GM19023 (cell line): Measurements from ENCODE around the gene GLRA1.
"Not testable (repeated sequence)": the region's sequence is repeated elsewhere in the genome, so short reads cannot be mapped to it uniquely, and the experiment has no call there.

Experiments
- ATAC-seq: cut with Tn5 transposase; IDR thresholded peaks from one replicate; pipeline ENCODE4 v1.9.1; 2021; ENCODE audit warnings: mild to moderate bottlenecking, moderate library complexity; ENCODE audit not compliant: unreplicated experiment

The GLRA1 gene

DNA sequence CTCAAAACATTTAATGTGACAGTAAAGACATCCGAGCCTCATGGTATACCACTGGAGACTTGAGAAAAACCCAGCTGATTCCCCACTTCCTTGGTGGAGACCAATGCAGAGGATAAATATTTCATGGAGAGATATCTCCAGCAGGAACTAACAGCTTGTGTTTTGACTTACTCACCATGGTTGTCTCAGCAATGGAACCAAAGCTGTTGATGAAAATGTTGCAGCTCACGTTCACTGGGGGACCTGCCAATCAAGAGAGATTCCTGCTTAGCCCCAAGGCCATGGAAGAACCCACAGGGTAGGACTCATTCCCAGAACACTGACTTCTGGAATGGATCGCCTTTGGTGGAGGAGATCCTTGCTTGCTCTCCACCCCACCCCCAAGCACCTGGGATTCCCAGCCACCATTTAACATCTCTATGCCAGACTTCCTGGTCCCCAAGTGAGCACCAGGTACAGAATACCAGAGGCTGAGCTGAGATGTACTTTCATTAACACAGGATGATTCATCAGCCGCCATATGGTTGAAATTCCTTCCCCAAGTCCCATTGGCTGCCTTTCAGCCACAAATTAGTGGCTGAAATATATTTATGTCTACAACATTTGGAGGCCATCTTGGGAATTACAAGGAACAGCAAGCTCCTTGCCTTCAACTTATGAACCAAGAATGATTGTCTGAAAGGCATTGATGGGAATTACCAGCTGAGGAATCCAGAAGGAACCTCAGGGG is 37.9 kb downstream of the GLRA1 start:
- no peak for ATAC-seq

DNA sequence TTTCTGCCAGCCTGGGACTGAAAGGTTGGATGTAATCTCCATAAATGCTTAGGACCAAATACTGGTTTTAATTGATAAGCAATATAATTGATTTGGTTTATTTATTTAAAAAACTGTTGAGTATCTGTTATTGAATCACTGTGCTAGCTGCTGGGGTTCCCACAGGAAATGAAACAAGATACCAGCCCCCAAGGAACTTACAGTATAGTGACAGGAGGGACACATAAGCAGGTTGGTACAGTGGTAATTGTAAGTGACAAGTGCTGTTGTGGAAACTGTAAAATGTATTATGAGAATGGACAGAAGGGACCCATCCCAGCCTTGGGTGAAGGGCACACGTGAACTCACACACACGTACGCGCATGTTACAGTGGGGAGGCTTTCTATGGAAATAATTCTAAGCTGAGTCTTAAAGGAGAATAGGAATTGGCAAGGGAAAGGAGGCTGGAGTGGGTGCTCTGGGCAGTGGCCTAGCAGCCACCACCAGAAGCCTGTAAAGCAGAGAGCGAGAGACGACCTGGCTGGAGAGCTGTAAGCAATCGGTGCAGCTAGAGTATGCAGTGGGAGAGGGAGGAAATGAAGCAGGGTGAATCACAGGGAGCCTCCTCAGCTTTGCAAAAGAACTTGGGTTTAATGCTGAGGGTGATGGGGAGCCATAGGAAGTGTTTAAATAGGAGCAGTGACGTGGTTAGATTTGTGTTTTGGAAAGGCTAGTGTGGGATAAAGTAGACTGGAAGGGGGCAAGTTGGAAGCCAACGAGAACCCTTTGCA is 39.3 kb downstream of the GLRA1 start:
- ATAC-seq, result no peak

DNA sequence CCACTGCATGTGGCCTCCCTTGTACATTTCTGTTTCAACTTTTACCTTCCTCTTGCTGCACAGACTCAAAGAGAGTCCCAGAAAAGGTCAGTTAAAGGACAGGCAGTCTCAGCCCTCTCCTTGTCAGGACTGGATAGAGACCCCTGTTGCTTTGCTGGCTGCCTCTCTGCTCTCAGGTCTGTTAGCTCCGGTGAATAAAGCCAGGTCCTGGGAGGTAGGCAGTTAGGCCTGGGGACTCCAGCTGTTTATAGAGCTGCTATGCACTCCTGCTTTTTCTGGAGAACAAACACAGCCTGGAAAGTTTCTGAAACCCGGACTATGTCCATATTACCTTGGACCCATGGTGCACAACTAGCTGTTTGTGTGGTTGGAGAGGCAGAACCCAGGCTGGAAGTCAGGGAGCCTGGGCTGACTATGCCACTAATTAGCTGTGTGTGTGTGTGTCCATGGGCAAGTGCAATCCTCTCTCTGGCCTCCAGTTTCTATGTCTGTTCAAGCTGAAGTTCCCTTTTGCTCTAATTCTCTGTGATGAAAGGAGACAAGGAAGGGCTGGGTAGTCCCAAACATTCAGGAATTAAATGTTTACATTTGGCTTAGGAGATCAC is 42.9 kb downstream of the GLRA1 start:
- no peak for ATAC-seq

DNA sequence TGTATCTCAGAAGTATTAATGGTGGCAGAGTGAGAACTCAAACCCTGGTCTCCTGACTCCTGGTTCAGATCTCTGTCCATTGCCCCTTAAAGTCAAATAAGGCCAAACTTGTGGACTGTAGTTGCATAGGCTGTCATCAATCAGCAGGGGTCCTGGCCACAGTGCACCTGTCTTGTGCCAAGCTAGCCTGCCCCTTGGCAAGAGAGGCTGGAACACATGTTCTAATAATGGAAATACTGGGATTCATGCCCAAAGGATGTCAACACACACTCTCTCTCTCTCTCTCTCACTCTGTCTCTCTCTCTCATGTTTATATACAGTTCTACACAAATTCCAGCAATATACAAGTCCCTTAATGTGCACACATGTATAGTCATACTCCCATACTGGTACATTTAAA is 44.3 kb downstream of the GLRA1 start:
- ATAC-seq, result no peak

DNA sequence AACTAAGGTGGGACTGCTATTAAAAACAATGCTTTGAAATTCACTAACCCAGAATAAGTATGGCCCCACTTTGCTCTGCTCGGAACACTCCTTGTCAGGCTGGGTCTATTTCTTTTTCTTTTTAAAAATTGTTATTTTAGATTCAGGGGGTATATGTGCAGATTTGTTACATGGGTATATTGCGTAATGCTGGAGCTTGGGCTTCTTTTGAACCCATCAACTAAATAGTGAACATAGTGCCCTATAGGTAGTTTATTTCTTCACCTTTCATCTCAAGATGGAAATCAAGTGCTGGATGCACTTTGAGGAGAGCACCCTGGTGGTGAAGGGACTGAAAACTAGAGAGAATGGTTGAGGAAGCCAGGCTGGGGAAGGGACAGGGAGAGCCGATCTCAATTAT is 51.0 kb downstream of the GLRA1 start:
- no peak for ATAC-seq

DNA sequence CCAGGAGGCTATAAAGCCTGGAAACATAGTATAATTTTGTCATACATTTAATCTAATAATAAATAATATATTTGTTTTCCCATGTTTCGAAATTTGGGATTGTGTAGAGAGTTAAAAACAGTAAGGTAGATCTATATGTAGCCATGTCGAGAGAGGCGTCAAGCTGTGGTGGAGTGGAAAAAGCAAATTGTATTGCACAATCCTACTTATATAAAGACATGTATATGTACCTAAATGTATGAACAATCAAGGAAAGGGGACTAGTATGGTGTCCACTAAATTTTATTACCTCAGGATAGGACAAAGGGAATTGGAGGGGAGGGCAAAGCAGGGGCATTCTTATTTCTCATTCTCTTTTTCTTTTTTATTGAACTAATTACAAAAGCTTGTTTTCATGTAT is 52.0 kb downstream of the GLRA1 start:
- no peak for ATAC-seq

DNA sequence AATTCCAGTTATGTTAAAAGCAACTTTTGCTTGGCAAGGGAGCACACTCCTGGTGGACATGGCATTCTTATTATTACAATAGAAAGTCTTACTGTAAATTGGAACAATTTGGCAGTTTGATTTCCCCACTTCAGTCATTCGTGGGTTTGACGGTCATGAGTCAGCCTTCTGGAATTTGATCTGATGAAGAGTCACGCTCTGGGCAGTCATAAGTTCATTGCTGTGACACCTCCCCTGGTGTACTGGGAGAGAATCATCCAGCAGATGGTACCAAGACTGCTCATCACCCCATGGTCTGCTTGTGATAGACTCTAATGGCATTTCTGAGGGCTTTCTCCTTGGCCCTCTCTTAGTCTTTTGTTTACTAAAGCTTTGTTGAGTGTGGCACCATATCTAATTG is 53.8 kb downstream of the GLRA1 start:
- ATAC-seq, result no peak

DNA sequence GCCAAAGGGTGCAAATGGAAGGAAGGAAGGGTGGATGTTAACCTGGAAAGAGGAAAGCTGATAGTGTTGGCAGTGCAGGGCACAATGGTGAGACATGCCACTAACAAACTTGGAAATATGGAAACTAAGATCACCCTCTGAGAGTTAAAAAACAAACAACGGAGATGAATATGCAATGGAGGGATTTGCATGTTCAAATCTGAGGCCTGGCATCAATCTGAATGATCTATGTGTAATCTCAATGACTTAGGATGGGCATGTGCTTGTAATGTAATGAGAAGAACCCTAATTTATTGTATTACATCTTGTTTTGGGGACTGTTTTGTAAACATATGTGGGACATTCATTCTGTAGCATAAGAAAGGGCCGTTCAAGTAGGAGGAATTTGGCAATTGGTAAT is 54.4 kb downstream of the GLRA1 start:
- no peak for ATAC-seq

DNA sequence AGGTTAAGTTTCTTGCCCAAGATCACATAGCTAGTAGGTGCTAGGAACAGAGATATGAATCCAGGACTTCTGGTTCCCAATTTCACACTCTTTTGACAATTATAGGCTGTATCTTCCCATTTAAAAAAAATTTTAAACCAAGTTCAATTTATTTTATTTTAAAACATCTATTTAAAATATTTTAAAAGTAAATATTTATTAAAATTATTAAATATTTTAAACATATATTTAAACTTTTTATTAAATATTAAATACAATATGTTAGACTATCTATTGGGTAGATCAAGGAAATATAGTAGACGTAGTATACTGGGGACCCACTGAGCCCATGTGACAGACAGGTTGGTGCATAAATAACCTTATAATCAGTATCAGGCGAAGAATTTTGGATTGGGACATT is 54.8 kb downstream of the GLRA1 start:
- no peak for ATAC-seq

DNA sequence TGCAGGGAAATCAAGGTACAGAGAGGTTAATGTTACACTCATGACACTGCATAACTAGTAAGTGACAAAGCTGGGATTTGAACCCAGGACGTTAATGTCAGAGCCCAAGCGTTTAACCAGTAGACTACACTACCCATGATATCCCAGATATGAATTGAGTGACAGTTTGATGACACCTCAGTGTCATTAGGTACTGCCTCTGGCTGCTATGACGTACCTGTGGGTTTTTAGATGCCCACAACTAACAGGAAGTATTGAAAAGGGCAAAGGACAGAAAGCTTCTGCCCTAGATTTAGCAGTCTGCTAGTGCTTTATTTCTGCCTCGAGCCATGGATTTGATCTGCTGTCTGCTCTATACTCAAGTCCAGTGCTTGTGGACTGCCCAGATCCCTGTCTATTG is 56.2 kb downstream of the GLRA1 start:
- ATAC-seq, result no peak

DNA sequence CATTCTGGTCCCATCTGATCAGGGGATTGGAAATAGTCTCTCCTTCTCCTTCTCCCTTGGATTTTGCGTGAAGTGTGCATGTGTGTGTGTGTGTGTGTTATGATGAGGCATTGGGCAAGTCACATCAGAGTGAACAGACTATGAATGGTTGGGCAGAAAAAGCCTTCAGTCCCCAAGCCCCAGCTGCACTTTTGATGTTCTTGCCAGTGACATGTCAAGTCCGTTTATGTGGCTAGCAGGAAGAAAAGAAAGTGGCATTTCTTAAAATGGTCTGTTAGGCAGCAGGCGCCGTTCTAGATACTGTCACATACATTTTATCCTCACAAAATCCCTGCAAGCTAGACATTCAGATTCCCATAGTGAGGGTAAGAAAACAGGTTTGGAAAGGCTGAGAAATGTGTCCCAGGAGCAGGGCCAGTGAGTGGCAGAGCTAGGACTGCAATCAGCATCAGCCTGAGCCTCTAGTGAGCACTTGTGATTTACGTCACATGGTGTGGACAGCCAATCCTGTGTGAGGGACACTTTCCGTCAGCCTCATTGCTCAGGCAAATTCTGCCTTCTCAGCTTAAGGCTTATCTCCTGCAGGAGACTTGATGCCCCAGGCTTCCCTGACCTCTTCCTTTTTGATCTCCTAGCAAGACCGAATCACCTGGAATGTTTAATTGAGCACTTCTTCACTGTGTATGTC is 60.4 kb downstream of the GLRA1 start:
- no peak for ATAC-seq

DNA sequence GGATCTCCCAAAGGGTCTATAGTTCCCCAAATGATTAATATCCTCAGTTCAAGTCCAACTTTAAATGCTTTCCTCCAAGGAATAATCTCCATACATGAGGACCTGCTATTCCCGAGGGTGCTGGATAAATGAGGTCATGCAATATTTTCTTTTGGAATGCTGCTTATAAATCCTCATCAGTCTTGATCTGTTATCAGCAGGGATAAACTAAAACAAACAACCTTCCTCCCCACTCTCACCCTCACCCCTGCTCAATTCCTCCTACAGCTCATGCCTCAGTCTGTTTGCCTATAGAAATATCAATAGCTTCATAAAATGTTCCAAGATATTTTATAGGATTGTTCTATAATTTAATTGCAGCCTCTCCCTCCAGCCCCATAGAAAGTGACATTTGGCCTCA is 61.1 kb downstream of the GLRA1 start:
- no peak for ATAC-seq

DNA sequence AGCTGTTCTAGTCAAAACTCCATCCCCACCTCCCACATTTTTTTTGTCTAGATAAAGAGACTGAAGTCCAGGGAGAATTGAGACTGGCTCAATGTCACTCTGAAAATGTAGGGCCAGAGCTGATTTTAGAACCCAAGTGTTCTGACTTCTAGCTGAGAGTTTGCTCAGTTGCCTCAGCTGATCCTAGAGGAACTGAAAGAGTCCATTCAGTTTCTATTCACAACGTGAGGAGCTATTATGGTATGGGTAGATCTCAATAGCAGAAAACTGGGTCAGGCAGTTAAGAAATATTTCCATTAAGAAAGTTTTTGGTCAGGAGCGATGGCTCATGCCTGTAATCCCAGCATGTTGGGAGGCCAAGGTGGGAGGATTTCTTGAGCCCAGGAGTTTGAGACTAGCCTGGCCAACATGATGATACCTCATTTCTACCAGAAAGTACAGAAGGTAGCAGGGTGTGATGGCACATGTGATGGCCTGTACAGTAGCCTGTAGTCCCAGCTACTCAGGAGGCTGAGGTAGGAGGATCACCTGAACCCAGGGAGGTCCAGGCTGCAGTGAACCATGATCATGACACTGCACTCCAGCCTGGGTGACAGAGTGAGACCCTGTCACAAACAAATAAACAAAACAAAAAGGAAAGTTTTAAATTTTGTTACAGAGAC is 61.7 kb downstream of the GLRA1 start:
- no peak for ATAC-seq

DNA sequence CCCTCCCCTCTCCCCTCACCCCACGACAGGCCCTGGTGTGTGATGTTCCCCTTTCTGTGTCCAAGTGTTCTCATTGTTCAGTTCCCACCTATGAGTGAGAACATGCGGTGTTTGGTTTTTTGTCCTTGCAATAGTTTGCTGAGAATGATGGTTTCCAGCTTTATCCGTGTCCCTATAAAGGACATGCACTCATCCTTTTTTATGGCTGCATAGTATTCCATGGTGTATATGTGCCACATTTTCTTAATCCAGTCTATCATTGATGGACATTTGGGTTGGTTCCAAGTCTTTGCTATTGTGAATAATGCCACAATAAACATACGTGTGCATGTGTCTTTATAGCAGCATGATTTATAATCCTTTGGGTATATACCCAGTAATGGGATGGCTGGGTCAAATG is 63.8 kb downstream of the GLRA1 start:
- ATAC-seq, result not testable (repeated sequence)

DNA sequence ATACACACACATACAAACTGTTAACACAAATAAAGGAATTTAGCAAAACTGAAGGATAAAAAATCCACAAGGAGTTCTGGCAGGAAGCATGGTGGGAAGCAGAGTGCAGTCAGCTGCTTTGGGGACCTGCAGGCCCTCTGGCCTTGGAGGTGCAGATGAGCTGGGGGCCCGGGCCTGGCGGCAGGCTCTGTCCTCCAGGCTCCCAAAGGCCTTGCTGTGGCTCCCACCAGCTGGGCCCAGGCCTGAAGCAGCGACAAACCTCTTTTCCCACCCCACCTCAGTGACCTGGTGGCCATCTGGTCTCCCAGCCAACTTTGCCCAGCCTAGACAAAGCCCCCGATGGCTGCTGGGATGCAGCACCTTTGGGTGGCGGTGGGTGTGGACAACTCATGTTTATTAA is 67.8 kb downstream of the GLRA1 start:
- ATAC-seq, result no peak

DNA sequence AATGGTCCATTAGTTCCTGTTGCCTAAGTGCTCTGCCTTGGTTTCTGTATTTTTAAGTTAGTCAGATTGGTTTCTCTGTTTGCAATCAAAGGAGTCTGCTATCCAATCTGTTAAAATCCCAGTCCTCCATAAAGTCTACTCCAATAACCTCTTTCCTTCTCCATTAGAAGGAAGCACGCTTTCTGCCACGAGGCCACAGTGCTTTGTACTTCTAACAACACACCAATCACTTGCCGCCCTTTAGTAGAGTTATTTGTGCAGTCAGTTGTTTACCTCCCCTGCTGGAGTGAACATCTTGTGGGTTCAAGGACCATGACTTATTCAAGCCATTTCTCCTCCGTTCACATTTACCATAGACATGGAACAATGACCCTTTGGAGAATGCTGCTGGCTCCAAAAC is 69.0 kb downstream of the GLRA1 start:
- ATAC-seq, result no peak

DNA sequence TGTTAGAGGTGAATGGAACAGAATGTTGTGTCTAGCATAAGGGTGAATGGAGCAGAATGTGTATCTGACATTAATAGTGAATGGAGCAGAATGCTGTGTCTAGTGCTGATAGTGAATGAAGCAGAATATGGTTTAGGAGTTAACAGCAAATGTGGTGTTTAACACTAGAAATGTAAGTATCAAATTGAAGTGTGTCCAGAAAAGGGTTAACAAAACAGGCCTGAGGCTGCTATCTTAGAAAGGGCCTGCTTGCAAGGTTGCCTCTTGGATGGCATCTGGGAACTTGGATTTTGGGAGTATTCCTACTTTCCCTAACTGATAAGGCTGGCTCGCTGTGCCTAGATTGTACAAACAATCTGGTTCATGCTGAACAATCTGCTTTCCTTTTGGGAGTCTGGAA is 76.8 kb downstream of the GLRA1 start:
- ATAC-seq, result no peak

DNA sequence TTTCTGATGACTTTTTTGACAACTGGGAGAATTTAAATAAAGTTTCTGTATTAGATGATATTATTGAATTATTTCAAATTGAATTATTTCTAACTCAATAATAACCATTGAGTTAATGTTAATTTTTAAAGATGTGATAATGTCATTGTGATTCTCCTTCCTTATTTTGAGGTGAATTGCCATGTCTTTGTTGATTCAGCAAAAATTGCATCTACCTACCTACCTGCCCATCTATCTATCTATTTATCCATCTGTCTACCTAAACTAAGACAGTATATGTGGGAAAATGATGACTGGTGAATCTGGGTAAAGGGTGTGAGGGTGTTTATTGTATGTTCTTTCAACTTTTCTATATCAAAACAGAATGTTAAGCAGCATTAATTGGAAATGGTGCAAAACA is 77.9 kb downstream of the GLRA1 start:
- no peak for ATAC-seq

DNA sequence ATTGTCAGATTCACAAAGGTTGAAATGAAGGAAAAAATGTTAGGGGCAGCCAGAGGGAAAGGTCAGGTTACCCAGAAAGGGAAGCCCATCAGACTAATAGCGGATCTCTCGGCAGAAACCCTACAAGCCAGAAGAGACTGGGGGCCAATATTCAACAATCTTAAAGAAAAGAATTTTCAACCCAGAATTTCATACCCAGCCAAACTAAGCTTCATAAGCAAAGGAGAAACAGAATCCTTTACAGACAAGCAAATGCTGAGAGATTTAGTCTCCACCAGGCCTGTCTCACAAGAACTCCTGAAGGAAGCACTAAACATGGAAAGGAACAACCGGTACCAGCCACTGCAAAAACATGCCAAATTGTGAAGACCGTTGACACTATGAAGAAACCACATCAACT is 91.8 kb downstream of the GLRA1 start:
- not testable (repeated sequence) for ATAC-seq

DNA sequence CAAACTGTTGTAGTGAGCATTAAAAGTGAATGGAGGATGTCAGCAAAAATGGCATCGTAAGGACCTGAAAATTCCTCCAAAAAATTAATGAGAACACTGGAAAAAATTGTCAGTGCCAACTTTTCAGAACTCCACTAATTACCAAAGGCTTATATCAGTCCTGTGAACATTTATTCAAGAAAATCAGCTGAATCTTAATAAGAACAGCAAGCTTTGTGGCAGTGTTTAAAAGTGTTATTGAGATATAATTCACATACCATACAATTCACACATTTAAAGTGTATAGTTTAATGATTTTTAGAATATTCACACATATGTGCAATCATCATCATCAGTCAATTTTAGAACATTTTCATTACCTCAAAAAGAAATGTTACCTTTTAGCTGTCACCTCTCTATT is 95.3 kb downstream of the GLRA1 start:
- ATAC-seq, result no peak

DNA sequence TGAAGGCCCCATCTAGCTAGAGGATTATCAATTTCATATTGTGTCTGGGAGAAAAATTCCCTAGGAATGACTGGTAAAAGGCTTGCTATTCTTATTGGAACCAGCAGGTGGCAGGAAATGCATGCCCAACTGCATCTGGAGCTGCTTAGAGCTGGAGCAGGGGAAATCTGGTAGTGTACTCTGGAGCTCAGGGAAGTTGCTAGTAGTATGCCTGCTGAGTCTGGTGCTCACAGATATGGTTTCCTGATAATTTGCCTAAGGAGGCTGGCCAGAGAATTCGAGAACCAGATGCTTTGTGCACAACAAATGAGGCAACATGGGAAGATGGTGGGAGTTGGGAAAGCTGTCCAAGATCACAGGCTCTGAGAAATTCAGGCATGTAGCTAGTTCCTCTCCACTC is 99.2 kb downstream of the GLRA1 start:
- no peak for ATAC-seq
